Fibroblast of skin of abdomen (primary cell): ENCODE results near the gene SLC1A1.

ENCODE experiments used
- DNase-seq: peaks from one replicate; pipeline ENCODE4 v3.0.0-alpha.2; 2013

SLC1A1 gene

GRCh38 chr9:4620881-4621555, 130.8 kb downstream of the SLC1A1 start:
- peak; percentile 11 for DNase-seq

GRCh38 chr9:4622016-4622415, 131.7 kb downstream of the SLC1A1 start:
- no peak for DNase-seq

- DNase-seq: peak; percentile 9
Measured at GRCh38 chr9:4630836-4631235, 140.6 kb downstream of the SLC1A1 start.
